SU-DHL-6 (cell line): ENCODE results near the gene TMEM52B.
"Not testable (repeated sequence)": the region's sequence is repeated elsewhere in the genome, so short reads cannot be mapped to it uniquely, and the experiment has no call there.

Experiments
- H2AFZ ChIP-seq: fragments of 200-600 bp; sonication (generic); 2 replicates; pipeline ENCODE4 v1.6.1; 2014; ENCODE audit warnings: low read depth, mild to moderate bottlenecking, moderate library complexity, mixed read lengths, antibody characterized with exemption, low read length; ENCODE audit not compliant: severe bottlenecking
- H3F3A ChIP-seq: fragments of 200-600 bp; shearing (Covaris generic); 2 replicates; pipeline ENCODE4 v1.6.0; 2016; ENCODE audit warnings: antibody characterized with exemption, mild to moderate bottlenecking; ENCODE audit not compliant: insufficient read depth
- H3K27ac ChIP-seq: fragments of 200-600 bp; sonication (generic); 2 replicates; pipeline ENCODE4 v1.5.1; 2016; ENCODE audit warnings: low read depth, mild to moderate bottlenecking, low read length, moderate library complexity, mixed read lengths
- H3K27me3 ChIP-seq: fragments of 200-600 bp; sonication (generic), shearing (Covaris generic); 2 replicates; pipeline ENCODE4 v1.6.0; 2014; ENCODE audit warnings: mild to moderate bottlenecking, low read length
- H3K36me3 ChIP-seq: fragments of 200-600 bp; sonication (generic); 2 replicates; pipeline ENCODE4 v1.6.1; 2014; ENCODE audit warnings: mild to moderate bottlenecking, low read length, mixed read lengths
- H3K4me2 ChIP-seq: fragments of 300-600, 200-600 bp; shearing (Covaris generic), sonication (generic); 2 replicates; pipeline ENCODE4 v1.6.0; 2014; ENCODE audit warnings: low read length, low read depth, mild to moderate bottlenecking; ENCODE audit not compliant: poor library complexity, severe bottlenecking
- H3K4me3 ChIP-seq: fragments of 200-600 bp; sonication (generic); 2 replicates; pipeline ENCODE4 v1.5.1; 2014; ENCODE audit warnings: antibody characterized with exemption, low read length, mild to moderate bottlenecking, mixed read lengths; ENCODE audit not compliant: insufficient read depth, poor library complexity, severe bottlenecking
- H3K79me2 ChIP-seq: fragments of 200-600 bp; sonication (generic); 2 replicates; pipeline ENCODE4 v1.6.1; 2014; ENCODE audit warnings: mild to moderate bottlenecking, low read length, moderate library complexity; ENCODE audit not compliant: insufficient read depth
- H3K9ac ChIP-seq: fragments of 200-600 bp; sonication (generic); 2 replicates; pipeline ENCODE4 v1.7.0; 2014; ENCODE audit warnings: mild to moderate bottlenecking, low read length
- H3K9me2 ChIP-seq: fragments of 200-600 bp; sonication (generic); replicated peaks from 2 replicates; pipeline ENCODE4 v1.6.1; 2014; ENCODE audit warnings: low read length; ENCODE audit not compliant: insufficient read depth
- H3K9me3 ChIP-seq: fragments of 200-600 bp; sonication (generic); 2 replicates; pipeline ENCODE4 v1.6.1; 2014; ENCODE audit warnings: low read length, mixed read lengths; ENCODE audit not compliant: insufficient read depth
- H4K20me1 ChIP-seq: fragments of 200-600 bp; sonication (generic); 2 replicates; pipeline ENCODE4 v1.6.1; 2014; ENCODE audit warnings: low read depth, mild to moderate bottlenecking, antibody characterized with exemption, low read length, moderate library complexity, mixed read lengths
- CTCF ChIP-seq: fragments of 200-600 bp; sonication (generic); IDR thresholded peaks from one replicate; pipeline ENCODE4 v1.5.1; 2017; ENCODE audit warnings: antibody characterized with exemption, mild to moderate bottlenecking, low read length, moderate library complexity; ENCODE audit not compliant: insufficient read depth, poor library complexity, severe bottlenecking
- EZH2phosphoT487 ChIP-seq: fragments of 200-600 bp; sonication (generic), shearing (Covaris generic); conservative IDR thresholded peaks from 2 replicates; pipeline ENCODE4 v1.6.1; 2018; ENCODE audit warnings: mild to moderate bottlenecking, antibody characterized with exemption, low read length, moderate library complexity, mixed read lengths

TMEM52B gene

GRCh38 chr12:10194160-10194670 is 15.4 kb downstream of the TMEM52B start:
- H3K4me2 ChIP-seq = no peak overlapping the region
- H3K27me3 ChIP-seq = no peaks in the 10 kb centered on the region
- H3K9ac ChIP-seq = no peak overlapping the region
- TF ChIP-seq CTCF = no peak
- no peak for TF ChIP-seq EZH2phosphoT487
- H3K36me3 ChIP-seq = no peaks in the 10 kb centered on the region
- H4K20me1 ChIP-seq = no peaks in the 10 kb centered on the region
- no peak overlapping the region for H3K4me3 ChIP-seq
- no peak overlapping the region for H3K27ac ChIP-seq
- H3F3A ChIP-seq = no peaks in the 10 kb centered on the region
- no peaks in the 10 kb centered on the region for H3K79me2 ChIP-seq
- H3K9me2 ChIP-seq = no peaks in the 10 kb centered on the region
- no peaks in the 10 kb centered on the region for H3K9me3 ChIP-seq
- no peak overlapping the region for H2AFZ ChIP-seq

- no peaks in the 10 kb centered on the region for H3K9me3 ChIP-seq
- no peaks in the 10 kb centered on the region for H4K20me1 ChIP-seq
- H2AFZ ChIP-seq = no peak overlapping the region
- H3F3A ChIP-seq = no peaks in the 10 kb centered on the region
- no peak overlapping the region for H3K4me3 ChIP-seq
- no peaks in the 10 kb centered on the region for H3K27me3 ChIP-seq
- no peak overlapping the region for H3K27ac ChIP-seq
- no peak overlapping the region for H3K4me2 ChIP-seq
- H3K36me3 ChIP-seq = no peaks in the 10 kb centered on the region
- no peak for TF ChIP-seq CTCF
- no peaks in the 10 kb centered on the region for H3K9me2 ChIP-seq
- no peak overlapping the region for H3K9ac ChIP-seq
- H3K79me2 ChIP-seq = no peaks in the 10 kb centered on the region
Observed at GRCh38 chr12:10196210-10196609, 17.4 kb downstream of the TMEM52B start.

GRCh38 chr12:10197879-10198278 is 19.0 kb downstream of the TMEM52B start:
- no peaks in the 10 kb centered on the region for H3F3A ChIP-seq
- no peak overlapping the region for H3K9ac ChIP-seq
- H4K20me1 ChIP-seq = no peaks in the 10 kb centered on the region

GRCh38 chr12:10204495-10204894 is 25.7 kb downstream of the TMEM52B start:
- H2AFZ ChIP-seq, H3K9me3 ChIP-seq, H3K4me2 ChIP-seq: not testable (repeated sequence)

More at GRCh38 chr12:10197879-10198278, 19.0 kb downstream of the TMEM52B start:
- Histone ChIP-seq H3K9me3 (no peaks in the 10 kb centered on the region), H3K27ac (no peak overlapping the region), H3K27me3 (no peaks in the 10 kb centered on the region), H3K9me2 (no peaks in the 10 kb centered on the region), H3K4me3 (no peak overlapping the region), H3K79me2 (no peaks in the 10 kb centered on the region), H2AFZ (no peak overlapping the region), H3K4me2 (no peak overlapping the region), H3K36me3 (no peaks in the 10 kb centered on the region)
- no peak for TF ChIP-seq EZH2phosphoT487
- no peak for TF ChIP-seq CTCF

More at GRCh38 chr12:10204495-10204894, 25.7 kb downstream of the TMEM52B start:
- H3K9ac ChIP-seq, H3K79me2 ChIP-seq, H3K9me2 ChIP-seq, H3K4me3 ChIP-seq, H3K27me3 ChIP-seq, H3K27ac ChIP-seq, H3F3A ChIP-seq, H4K20me1 ChIP-seq, H3K36me3 ChIP-seq: not testable (repeated sequence)
